ENCODE data around the gene AMFR.

AMFR gene

GRCh38 chr16:56315955-56316354, 109.4 kb downstream of the AMFR start:
- FAIRE-seq, result no peak
- DNase-seq (ENCODE audit: insufficient read length, low spot score), result no peak
- no peak for TF ChIP-seq CTCF (IDR thresholded peaks at IDR 0.05; ENCODE audit: insufficient read depth, missing control alignments)

- DNase-seq (ENCODE audit: insufficient read length, low spot score) (no peak), FAIRE-seq (no peak)
- no peak for TF ChIP-seq CTCF (IDR thresholded peaks at IDR 0.05; ENCODE audit: insufficient read depth, missing control alignments)
Measured at GRCh38 chr16:56314244-56314850, 111.0 kb downstream of the AMFR start.

- DNase-seq (ENCODE audit: insufficient read length, low spot score) (no peak), FAIRE-seq (no peak)
- TF ChIP-seq CTCF (IDR thresholded peaks at IDR 0.05; ENCODE audit: insufficient read depth, missing control alignments), result no peak
Measured at GRCh38 chr16:56312556-56312955, 112.8 kb downstream of the AMFR start.

- no peak for TF ChIP-seq CTCF (IDR thresholded peaks at IDR 0.05; ENCODE audit: insufficient read depth, missing control alignments)
- DNase-seq (ENCODE audit: insufficient read length, low spot score) (no peak), FAIRE-seq (no peak)
Measured at GRCh38 chr16:56312028-56312300, 113.4 kb downstream of the AMFR start.
